ENCODE results near the gene BLZF1.

GRCh38 chr1:169421309-169421708 lies 53.3 kb downstream of the BLZF1 start:
- TF ChIP-seq, protein P1, sequence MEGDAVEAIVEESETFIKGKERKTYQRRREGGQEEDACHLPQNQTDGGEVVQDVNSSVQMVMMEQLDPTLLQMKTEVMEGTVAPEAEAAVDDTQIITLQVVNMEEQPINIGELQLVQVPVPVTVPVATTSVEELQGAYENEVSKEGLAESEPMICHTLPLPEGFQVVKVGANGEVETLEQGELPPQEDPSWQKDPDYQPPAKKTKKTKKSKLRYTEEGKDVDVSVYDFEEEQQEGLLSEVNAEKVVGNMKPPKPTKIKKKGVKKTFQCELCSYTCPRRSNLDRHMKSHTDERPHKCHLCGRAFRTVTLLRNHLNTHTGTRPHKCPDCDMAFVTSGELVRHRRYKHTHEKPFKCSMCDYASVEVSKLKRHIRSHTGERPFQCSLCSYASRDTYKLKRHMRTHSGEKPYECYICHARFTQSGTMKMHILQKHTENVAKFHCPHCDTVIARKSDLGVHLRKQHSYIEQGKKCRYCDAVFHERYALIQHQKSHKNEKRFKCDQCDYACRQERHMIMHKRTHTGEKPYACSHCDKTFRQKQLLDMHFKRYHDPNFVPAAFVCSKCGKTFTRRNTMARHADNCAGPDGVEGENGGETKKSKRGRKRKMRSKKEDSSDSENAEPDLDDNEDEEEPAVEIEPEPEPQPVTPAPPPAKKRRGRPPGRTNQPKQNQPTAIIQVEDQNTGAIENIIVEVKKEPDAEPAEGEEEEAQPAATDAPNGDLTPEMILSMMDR (IDR thresholded peaks at IDR 0.05), result no peak
- no peak for TF ChIP-seq SIN3A (IDR thresholded peaks at IDR 0.05; ENCODE audit: borderline replicate concordance, insufficient read depth, low read depth, low read length)
- TF ChIP-seq, protein P2, sequence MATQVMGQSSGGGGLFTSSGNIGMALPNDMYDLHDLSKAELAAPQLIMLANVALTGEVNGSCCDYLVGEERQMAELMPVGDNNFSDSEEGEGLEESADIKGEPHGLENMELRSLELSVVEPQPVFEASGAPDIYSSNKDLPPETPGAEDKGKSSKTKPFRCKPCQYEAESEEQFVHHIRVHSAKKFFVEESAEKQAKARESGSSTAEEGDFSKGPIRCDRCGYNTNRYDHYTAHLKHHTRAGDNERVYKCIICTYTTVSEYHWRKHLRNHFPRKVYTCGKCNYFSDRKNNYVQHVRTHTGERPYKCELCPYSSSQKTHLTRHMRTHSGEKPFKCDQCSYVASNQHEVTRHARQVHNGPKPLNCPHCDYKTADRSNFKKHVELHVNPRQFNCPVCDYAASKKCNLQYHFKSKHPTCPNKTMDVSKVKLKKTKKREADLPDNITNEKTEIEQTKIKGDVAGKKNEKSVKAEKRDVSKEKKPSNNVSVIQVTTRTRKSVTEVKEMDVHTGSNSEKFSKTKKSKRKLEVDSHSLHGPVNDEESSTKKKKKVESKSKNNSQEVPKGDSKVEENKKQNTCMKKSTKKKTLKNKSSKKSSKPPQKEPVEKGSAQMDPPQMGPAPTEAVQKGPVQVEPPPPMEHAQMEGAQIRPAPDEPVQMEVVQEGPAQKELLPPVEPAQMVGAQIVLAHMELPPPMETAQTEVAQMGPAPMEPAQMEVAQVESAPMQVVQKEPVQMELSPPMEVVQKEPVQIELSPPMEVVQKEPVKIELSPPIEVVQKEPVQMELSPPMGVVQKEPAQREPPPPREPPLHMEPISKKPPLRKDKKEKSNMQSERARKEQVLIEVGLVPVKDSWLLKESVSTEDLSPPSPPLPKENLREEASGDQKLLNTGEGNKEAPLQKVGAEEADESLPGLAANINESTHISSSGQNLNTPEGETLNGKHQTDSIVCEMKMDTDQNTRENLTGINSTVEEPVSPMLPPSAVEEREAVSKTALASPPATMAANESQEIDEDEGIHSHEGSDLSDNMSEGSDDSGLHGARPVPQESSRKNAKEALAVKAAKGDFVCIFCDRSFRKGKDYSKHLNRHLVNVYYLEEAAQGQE (IDR thresholded peaks at IDR 0.05; ENCODE audit: insufficient read depth in 1 of 2, low read depth in 2 of 2, low read length in 1 of 2), result no peak
